GM21526 (cell line): Measurements from ENCODE around the gene PRR14L.

Experiments
- ATAC-seq: cut with Tn5 transposase; IDR thresholded peaks from one replicate; pipeline ENCODE4 v1.9.1; 2021; ENCODE audit warnings: moderate library complexity; ENCODE audit not compliant: unreplicated experiment, low FRiP score

Gene PRR14L

DNA sequence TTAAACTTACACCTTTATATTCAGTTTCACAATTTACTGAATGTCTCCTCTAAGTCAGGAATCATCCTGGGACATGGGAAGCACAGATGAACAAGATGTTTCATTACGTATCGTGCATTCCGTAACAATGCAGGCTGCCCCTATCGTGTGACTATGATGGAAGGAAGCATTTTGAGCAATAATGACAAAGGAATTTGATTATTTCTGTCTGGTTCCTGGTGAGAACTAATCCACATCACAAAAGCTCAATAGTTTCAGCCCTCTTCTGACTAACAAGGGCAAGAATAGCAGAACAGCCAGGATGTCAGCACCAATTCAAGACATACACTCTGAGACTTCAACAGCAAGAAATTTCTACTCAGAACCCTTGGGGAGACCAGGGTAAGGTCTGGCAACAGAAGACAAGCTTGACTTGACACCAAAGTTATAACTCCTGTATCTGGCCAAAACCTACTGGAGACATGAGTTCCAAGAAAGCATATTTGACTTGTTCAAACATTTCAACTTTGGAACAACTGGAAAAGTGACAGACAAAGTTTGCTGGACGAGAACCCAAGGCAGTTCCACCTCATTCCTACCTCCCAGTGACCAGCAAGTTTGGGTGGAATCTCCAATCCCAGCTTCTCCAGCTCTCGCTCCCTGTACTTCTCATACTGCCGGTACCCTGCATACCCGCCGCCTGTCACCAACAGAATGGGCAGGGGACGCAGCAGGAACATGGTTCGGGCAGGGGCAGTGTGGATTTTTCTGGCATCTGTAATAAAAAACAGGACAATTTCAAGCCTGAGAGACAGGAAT is 102.2 kb downstream of the PRR14L start:
- ATAC-seq, result no peak

DNA sequence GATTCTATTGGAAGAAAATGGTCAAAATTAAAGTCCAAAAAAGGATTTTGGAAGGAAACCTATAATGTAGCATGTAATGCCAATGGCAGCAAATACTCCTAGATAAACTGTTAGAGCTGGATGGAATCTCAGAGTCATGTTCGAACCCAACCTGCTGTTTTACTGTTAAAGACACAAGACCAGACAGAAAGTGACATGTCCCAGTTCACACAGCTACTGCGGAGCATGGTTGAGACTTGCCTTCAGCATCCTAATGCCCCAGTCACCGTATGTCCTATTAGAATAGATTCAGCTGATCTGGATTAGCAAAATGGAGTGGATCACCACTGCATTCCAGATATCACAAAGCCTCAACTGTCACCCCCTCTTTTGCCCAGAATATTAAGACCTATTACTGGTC is 102.9 kb downstream of the PRR14L start:
- no peak for ATAC-seq

GRCh38 chr22:31646186-31647019 is 103.5 kb downstream of the PRR14L start:
- no peak for ATAC-seq

DNA sequence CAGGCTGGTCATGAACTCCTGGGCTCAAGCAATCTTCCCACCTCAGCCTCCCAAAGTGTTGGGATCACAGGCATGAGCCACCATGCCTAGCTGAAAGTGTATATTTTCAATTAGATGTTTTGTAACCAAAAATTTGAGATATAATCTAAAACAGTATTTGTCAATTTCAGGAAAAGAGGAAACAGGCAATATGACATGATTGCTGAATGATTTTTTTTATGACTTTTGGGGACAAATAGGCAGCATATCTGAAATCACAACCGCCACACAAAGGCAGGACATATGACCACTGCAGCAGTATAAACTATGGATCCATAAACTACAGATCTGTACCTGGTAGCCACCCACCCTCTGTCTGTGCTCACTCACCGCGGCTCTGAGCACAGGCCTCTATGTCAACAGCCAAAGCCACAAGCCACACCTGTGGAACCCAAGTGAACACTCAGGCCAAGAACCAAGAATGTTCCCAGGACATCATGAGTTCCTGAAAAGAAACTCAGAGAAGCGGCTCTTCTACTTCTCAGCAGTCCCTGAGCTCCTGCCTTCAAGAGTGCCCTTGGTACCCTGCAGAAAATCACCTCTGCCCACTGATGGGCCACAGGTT is 110.4 kb downstream of the PRR14L start:
- no peak for ATAC-seq

DNA sequence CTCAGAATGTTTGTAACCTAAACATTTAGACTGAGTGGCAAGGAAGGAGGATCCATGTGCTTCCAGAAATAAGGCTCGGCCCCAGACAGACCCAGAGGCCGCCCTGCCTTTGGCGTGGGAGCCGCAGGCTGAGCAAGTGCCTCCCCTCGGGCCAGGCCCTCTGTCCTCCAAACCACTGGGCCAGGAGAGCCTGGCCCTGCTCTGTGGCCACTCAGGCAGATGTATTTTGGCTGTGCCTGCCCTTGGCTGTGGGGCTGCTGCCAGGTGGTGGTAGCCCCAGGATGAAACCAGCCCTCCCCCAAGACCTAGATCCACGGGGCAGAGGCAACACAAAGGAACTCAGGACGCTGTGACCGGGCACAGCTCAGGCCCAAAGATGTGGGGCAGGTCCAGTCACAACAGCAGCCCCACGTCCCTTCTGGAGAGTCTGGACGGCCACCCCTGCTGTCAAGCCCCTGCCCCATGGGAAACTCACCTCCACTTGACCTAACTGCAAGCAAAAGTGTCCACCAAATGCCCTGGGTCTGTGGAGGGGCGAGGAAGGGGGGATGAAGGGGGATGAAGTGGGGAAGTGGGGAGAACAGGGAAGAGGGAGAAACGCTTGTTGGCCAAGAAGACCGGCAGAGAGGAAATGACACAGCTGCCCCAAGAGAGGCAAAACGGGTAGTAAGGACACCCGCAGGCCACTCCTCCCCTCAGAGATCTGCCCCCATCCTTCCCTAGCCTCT is 111.9 kb downstream of the PRR14L start:
- no peak for ATAC-seq

DNA sequence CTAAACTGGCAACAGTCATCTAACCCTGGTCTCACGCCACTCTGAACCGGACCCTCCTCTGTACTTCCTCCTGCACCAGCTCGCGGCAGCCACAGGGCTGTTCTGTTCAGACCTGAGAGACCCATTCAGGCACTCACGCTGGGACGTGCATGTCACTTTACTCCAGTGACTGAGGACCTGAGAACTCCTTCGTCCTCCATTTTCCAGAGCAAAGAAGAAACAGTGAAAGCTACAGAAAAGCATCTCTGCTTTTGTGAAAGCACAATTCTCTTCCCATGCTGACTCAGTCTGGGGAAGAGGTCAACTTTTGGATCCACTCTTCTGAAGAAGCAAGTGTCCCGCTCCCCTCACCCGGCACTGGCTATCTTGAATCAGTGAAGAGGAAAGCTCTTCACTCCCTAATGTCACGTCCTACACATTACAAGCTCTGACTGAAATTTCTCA is 112.5 kb downstream of the PRR14L start:
- peak; percentile 38 for ATAC-seq

- ATAC-seq, result no peak
Measured at GRCh38 chr22:31635638-31636306, 114.2 kb downstream of the PRR14L start.

GRCh38 chr22:31631436-31631835 is 118.5 kb downstream of the PRR14L start:
- ATAC-seq, result no peak
